Left lung (tissue), 10 donors: ENCODE results near the gene ALPK1. TPM values are rescaled to one million over a fixed set of nuclear protein-coding genes. Genes with fewer than 3 reads are reported as not detected.

Experiments
- ATAC-seq: fragments of 200-7000 bp; cut with Tn5 transposase; one replicate; pipeline ENCODE4 v1.9.1; 2020; ENCODE audit warnings: moderate library complexity
- DNase-seq, 4 donors: peaks; one replicate each; pipeline ENCODE4 v3.0.0-alpha.2; 2013 to 2020
- H3K27ac ChIP-seq, 2 donors: fragments of 200-600 bp; sonication (generic) in 1 of 2; one replicate each; pipeline versions ENCODE4 v1.5.0 to v1.8.0; 2020 to 2021
- H3K27me3 ChIP-seq, 2 donors: fragments of 200-600 bp; sonication (generic) in 1 of 2; one replicate each; pipeline versions ENCODE4 v1.5.0 to v1.8.0; 2020 to 2021
- H3K36me3 ChIP-seq, 2 donors: fragments of 200-600 bp; sonication (generic) in 1 of 2; one replicate each; pipeline versions ENCODE4 v1.5.0 to v1.8.0; 2020 to 2021
- H3K4me1 ChIP-seq, 2 donors: fragments of 200-600 bp; one replicate each; pipeline ENCODE4 v1.8.0; 2021
- H3K4me3 ChIP-seq, 2 donors: fragments of 200-600 bp; sonication (generic) in 1 of 2; one replicate each; pipeline versions ENCODE4 v1.5.0 to v1.8.0; 2020 to 2021; ENCODE audit warnings: mild to moderate bottlenecking in 1 of 2
- H3K9me3 ChIP-seq, 2 donors: fragments of 200-600 bp; sonication (generic) in 1 of 2; one replicate each; pipeline versions ENCODE4 v1.5.0 to v1.8.0; 2020 to 2021
- CTCF ChIP-seq, 2 donors: fragments of 200-600 bp; sonication (generic) in 1 of 2; IDR thresholded peaks; one replicate each; pipeline versions ENCODE4 v1.5.0 to v1.8.0; 2021; ENCODE audit warnings: antibody characterized with exemption in 2 of 2
- intact Hi-C, 2 donors: fragments of 100-400 bp; cut with DNase I; formaldehyde crosslinking; loops; one replicate each; pipeline versions ENCODE4 v1.11.2 to v1.14.2; 2022
- polyA plus RNA-seq, 6 donors: library from polyadenylated mRNA; unstranded; fragments of 120-200 nt; gene quantifications; one replicate each; pipeline ENCODE4 v1.2.1, GENCODE V29; 2013; ENCODE audit not compliant: insufficient read length in 6 of 6
- total RNA-seq, 2 donors: library from RNA; stranded (reverse); fragmentation: NEBNext Ultra II Directional; extraction: Animal tissue kit (Norgen Biotek cat#: 25700); gene quantifications; one replicate each; pipeline ENCODE4 v1.2.1, GENCODE V29; 2021
- donor health status: DM: no; HTN: yes; CAD: no.
- donor health status: DM: no; HTN: no; CAD: no.

ALPK1 gene
- total and polyA plus RNA-seq, 8 donors = 16.3 to 38.5 (median 22.1) TPM

GRCh38 chr4:112416464-112416863 lies 119.3 kb downstream of the ALPK1 start:
- Histone ChIP-seq H3K27ac (no peak overlapping the region), H3K27me3 (no peaks in the 10 kb centered on the region), H3K36me3 (peaks cover 0 to 62% of the 10 kb centered on the region in 2 donors), H3K9me3 (no peaks in the 10 kb centered on the region), H3K4me1 (no peaks in the 10 kb centered on the region), H3K4me3 (no peak overlapping the region)
- TF ChIP-seq CTCF (IDR thresholded peaks at IDR 0.05) = no peak
- ATAC-seq = no peak
- no peak for DNase-seq
- intact Hi-C loops = no loop called here

- no peak for ATAC-seq
Observed at GRCh38 chr4:112418092-112418491, 120.9 kb downstream of the ALPK1 start.

GRCh38 chr4:112421911-112422310 lies 124.7 kb downstream of the ALPK1 start:
- no peak overlapping the region for H3K27ac ChIP-seq
- H3K4me1 ChIP-seq = no peaks in the 10 kb centered on the region
- no peak for ATAC-seq

More at GRCh38 chr4:112418092-112418491, 120.9 kb downstream of the ALPK1 start:
- H3K27me3 ChIP-seq = no peaks in the 10 kb centered on the region
- DNase-seq = no peak
- intact Hi-C loops = no loop called here
- no peak for TF ChIP-seq CTCF (IDR thresholded peaks at IDR 0.05)
- H3K4me1 ChIP-seq = no peaks in the 10 kb centered on the region
- no peaks in the 10 kb centered on the region for H3K9me3 ChIP-seq
- H3K4me3 ChIP-seq = no peak overlapping the region
- no peak overlapping the region for H3K27ac ChIP-seq
- peaks cover 0 to 59% of the 10 kb centered on the region in 2 donors for H3K36me3 ChIP-seq

GRCh38 chr4:112422644-112423043 lies 125.5 kb downstream of the ALPK1 start:
- ATAC-seq (no peak), DNase-seq (no peak)
- H3K4me1 ChIP-seq = no peaks in the 10 kb centered on the region
- no peak for TF ChIP-seq CTCF (IDR thresholded peaks at IDR 0.05)
- no peaks in the 10 kb centered on the region for H3K9me3 ChIP-seq
- no peaks in the 10 kb centered on the region for H3K27me3 ChIP-seq
- H3K36me3 ChIP-seq = peaks cover 0 to 66% of the 10 kb centered on the region in 2 donors
- H3K27ac ChIP-seq = peak overlapping the region in 1 of 2 donors; percentile 5
- no peak overlapping the region for H3K4me3 ChIP-seq
- intact Hi-C loops = no loop called here

More at GRCh38 chr4:112421911-112422310, 124.7 kb downstream of the ALPK1 start:
- no peak for TF ChIP-seq CTCF (IDR thresholded peaks at IDR 0.05)
- H3K9me3 ChIP-seq = no peaks in the 10 kb centered on the region
- H3K27me3 ChIP-seq = no peaks in the 10 kb centered on the region
- DNase-seq = peak in 1 of 4 donors; percentile 1
- H3K36me3 ChIP-seq = peaks cover 0 to 60% of the 10 kb centered on the region in 2 donors
- no peak overlapping the region for H3K4me3 ChIP-seq
- intact Hi-C loops = no loop called here

GRCh38 chr4:112423591-112423990 lies 126.4 kb downstream of the ALPK1 start:
- Histone ChIP-seq H3K27me3 (no peaks in the 10 kb centered on the region), H3K4me3 (no peak overlapping the region), H3K36me3 (peaks cover 0 to 73% of the 10 kb centered on the region in 2 donors), H3K9me3 (no peaks in the 10 kb centered on the region), H3K27ac (no peak overlapping the region), H3K4me1 (no peaks in the 10 kb centered on the region)
- intact Hi-C loops = no loop called here
- DNase-seq (no peak), ATAC-seq (no peak)
- TF ChIP-seq CTCF (IDR thresholded peaks at IDR 0.05) = no peak
